CD4-positive, CD25-positive, alpha-beta regulatory T cell (primary cell): ENCODE measurements around the gene PLEKHG1. TPM values are rescaled to one million over a fixed set of nuclear protein-coding genes. Genes with fewer than 3 reads are reported as not detected.

Source experiments
- ATAC-seq, 2 donors: fragments of 150-1000 bp; cut with Tn5 transposase; one replicate each; pipeline ENCODE4 v1.10.0; 2021; ENCODE audit warnings: low read depth in 2 of 2, moderate number of reproducible peaks in 2 of 2, moderate library complexity in 1 of 2
- DNase-seq, 3 donors: peaks; one replicate each; pipeline versions ENCODE4 v3.0.0 to v3.0.0-alpha.2; 2012 to 2022; ENCODE audit warnings: mixed read lengths in 1 of 3
- H3K27ac ChIP-seq: one replicate; pipeline ENCODE4 v1.7.0; 2013; ENCODE audit warnings: mild to moderate bottlenecking, low read length; ENCODE audit not compliant: insufficient read depth, poor library complexity, severe bottlenecking
- H3K27me3 ChIP-seq: one replicate; pipeline ENCODE4 v1.7.0; 2013; ENCODE audit warnings: low read length; ENCODE audit not compliant: control insufficient read depth, insufficient read depth
- H3K36me3 ChIP-seq: one replicate; pipeline ENCODE4 v1.7.0; 2013; ENCODE audit warnings: mild to moderate bottlenecking, low read length, moderate library complexity; ENCODE audit not compliant: control insufficient read depth, insufficient read depth
- H3K4me1 ChIP-seq: 2 replicates; pipeline ENCODE4 v1.7.0; 2013; ENCODE audit warnings: mild to moderate bottlenecking, low read length; ENCODE audit not compliant: insufficient read depth, control insufficient read depth, poor library complexity, severe bottlenecking
- H3K4me3 ChIP-seq: one replicate; pipeline ENCODE4 v1.7.0; 2013; ENCODE audit warnings: low read depth, mild to moderate bottlenecking, low read length, moderate library complexity
- H3K9me3 ChIP-seq, 2 experiments: 1 replicate in 1 of 2; 2 replicates in 1 of 2; pipeline ENCODE4 v1.7.0; 2013; ENCODE audit warnings: low read length in 2 of 2, mild to moderate bottlenecking in 1 of 2, moderate library complexity in 1 of 2; ENCODE audit not compliant: control insufficient read depth in 2 of 2
- H3K27ac Mint-ChIP-seq, 3 donors: one replicate each; pipeline ENCODE4 v1.8.0; 2020 to 2022; ENCODE audit warnings: mild to moderate bottlenecking in 3 of 3, mixed read lengths in 3 of 3, moderate library complexity in 2 of 3
- H3K27me3 Mint-ChIP-seq: one replicate; pipeline ENCODE4 v1.8.0; 2022; ENCODE audit warnings: mild to moderate bottlenecking, mixed read lengths
- H3K36me3 Mint-ChIP-seq: one replicate; pipeline ENCODE4 v1.8.0; 2020; ENCODE audit warnings: mixed read lengths
- H3K4me1 Mint-ChIP-seq, 4 donors: one replicate each; pipeline ENCODE4 v1.8.0; 2020 to 2022; ENCODE audit warnings: mixed read lengths in 4 of 4, mild to moderate bottlenecking in 1 of 4
- H3K4me3 Mint-ChIP-seq, 4 donors: one replicate each; pipeline ENCODE4 v1.8.0; 2020 to 2022; ENCODE audit warnings: mild to moderate bottlenecking in 4 of 4, mixed read lengths in 4 of 4, moderate library complexity in 3 of 4
- H3K9me3 Mint-ChIP-seq, 7 donors: one replicate each; pipeline ENCODE4 v1.8.0; 2020 to 2022; ENCODE audit warnings: mixed read lengths in 7 of 7, mild to moderate bottlenecking in 3 of 7, moderate library complexity in 2 of 7
- polyA plus RNA-seq, 4 donors: library from polyadenylated mRNA; unstranded; fragments of 300-500 nt; fragmentation: Illumina TruSeq; gene quantifications; one replicate each; pipeline ENCODE4 v1.2.3, GENCODE V29; 2021
- total RNA-seq: library from RNA; stranded (reverse); gene quantifications from one replicate; pipeline ENCODE4 v1.2.3, GENCODE V29; 2022

PLEKHG1 gene
- total and polyA plus RNA-seq, 5 donors from 2014 or later: 1.0 to 29.9 (median 3.2) TPM

- H3K4me3 Mint-ChIP-seq: peak overlapping the region; percentile 27 to 84 (median 64)
- no peak overlapping the region for H3K27ac Mint-ChIP-seq
- H3K9me3 ChIP-seq: no peaks in the 10 kb centered on the region
- no peak for DNase-seq
- H3K4me1 ChIP-seq: peaks cover 15% of the 10 kb centered on the region
- no peaks in the 10 kb centered on the region for H3K36me3 Mint-ChIP-seq
- H3K4me3 ChIP-seq: no peak overlapping the region
- no peak overlapping the region for H3K27ac ChIP-seq
- H3K36me3 ChIP-seq: no peaks in the 10 kb centered on the region
- peaks cover 56% of the 10 kb centered on the region for H3K27me3 Mint-ChIP-seq
- H3K27me3 ChIP-seq: peaks cover 17% of the 10 kb centered on the region
- ATAC-seq: no peak
- H3K4me1 Mint-ChIP-seq: peaks cover 10 to 18% (median 13%) of the 10 kb centered on the region in 4 donors
- peaks cover 0 to 1% (median 0%) of the 10 kb centered on the region in 7 donors for H3K9me3 Mint-ChIP-seq
Observed at GRCh38 chr6:150601439-150601838, 1.8 kb downstream of the PLEKHG1 start.

- peaks cover 12% of the 10 kb centered on the region for H3K27me3 ChIP-seq
- no peak for DNase-seq
- Mint-ChIP-seq H3K9me3 (peaks cover 0 to 1% (median 0%) of the 10 kb centered on the region in 7 donors), H3K4me1 (peaks cover 10 to 18% (median 13%) of the 10 kb centered on the region in 4 donors), H3K27ac (no peak overlapping the region), H3K4me3 (no peak overlapping the region), H3K36me3 (no peaks in the 10 kb centered on the region), H3K27me3 (peaks cover 42% of the 10 kb centered on the region)
- H3K27ac ChIP-seq: no peak overlapping the region
- H3K9me3 ChIP-seq: no peaks in the 10 kb centered on the region
- peaks cover 15% of the 10 kb centered on the region for H3K4me1 ChIP-seq
- H3K4me3 ChIP-seq: no peak overlapping the region
- no peaks in the 10 kb centered on the region for H3K36me3 ChIP-seq
- ATAC-seq: no peak
Observed at GRCh38 chr6:150603176-150603575, 3.5 kb downstream of the PLEKHG1 start.

GRCh38 chr6:150604467-150604866 is 4.8 kb downstream of the PLEKHG1 start:
- Histone ChIP-seq H3K4me1 (peaks cover 10% of the 10 kb centered on the region), H3K4me3 (no peak overlapping the region), H3K36me3 (no peaks in the 10 kb centered on the region), H3K27me3 (peaks cover 10% of the 10 kb centered on the region), H3K27ac (no peak overlapping the region), H3K9me3 (no peaks in the 10 kb centered on the region)
- ATAC-seq: no peak
- no peaks in the 10 kb centered on the region for H3K36me3 Mint-ChIP-seq
- H3K4me3 Mint-ChIP-seq: no peak overlapping the region
- H3K9me3 Mint-ChIP-seq: peaks cover 0 to 1% (median 0%) of the 10 kb centered on the region in 7 donors
- H3K27ac Mint-ChIP-seq: no peak overlapping the region
- peaks cover 29% of the 10 kb centered on the region for H3K27me3 Mint-ChIP-seq
- no peak for DNase-seq
- H3K4me1 Mint-ChIP-seq: peaks cover under 1 to 11% (median 6%) of the 10 kb centered on the region in 4 donors

- Histone ChIP-seq H3K4me3 (no peak overlapping the region), H3K9me3 (no peaks in the 10 kb centered on the region), H3K4me1 (peaks cover 7% of the 10 kb centered on the region), H3K27me3 (peaks cover 10% of the 10 kb centered on the region), H3K36me3 (no peaks in the 10 kb centered on the region), H3K27ac (no peak overlapping the region)
- peaks cover 0 to 1% (median 0%) of the 10 kb centered on the region in 7 donors for H3K9me3 Mint-ChIP-seq
- peaks cover 0 to 11% (median 6%) of the 10 kb centered on the region in 4 donors for H3K4me1 Mint-ChIP-seq
- no peak for DNase-seq
- H3K36me3 Mint-ChIP-seq: no peaks in the 10 kb centered on the region
- peaks cover 28% of the 10 kb centered on the region for H3K27me3 Mint-ChIP-seq
- H3K4me3 Mint-ChIP-seq: no peak overlapping the region
- no peak overlapping the region for H3K27ac Mint-ChIP-seq
- ATAC-seq: no peak
Observed at GRCh38 chr6:150605333-150605732, 5.6 kb downstream of the PLEKHG1 start.

GRCh38 chr6:150606168-150606591 is 6.5 kb downstream of the PLEKHG1 start:
- DNase-seq: no peak
- Histone ChIP-seq H3K27me3 (peaks cover 10% of the 10 kb centered on the region), H3K4me1 (no peaks in the 10 kb centered on the region), H3K4me3 (no peak overlapping the region), H3K36me3 (no peaks in the 10 kb centered on the region), H3K9me3 (no peaks in the 10 kb centered on the region), H3K27ac (no peak overlapping the region)
- no peak overlapping the region for H3K27ac Mint-ChIP-seq
- peaks cover 0 to 1% (median 0%) of the 10 kb centered on the region in 7 donors for H3K9me3 Mint-ChIP-seq
- peaks cover 20% of the 10 kb centered on the region for H3K27me3 Mint-ChIP-seq
- no peaks in the 10 kb centered on the region for H3K36me3 Mint-ChIP-seq
- no peak for ATAC-seq
- no peak overlapping the region for H3K4me3 Mint-ChIP-seq
- H3K4me1 Mint-ChIP-seq: peaks cover 0 to 4% (median 0%) of the 10 kb centered on the region in 4 donors

GRCh38 chr6:150606647-150607328 is 7.1 kb downstream of the PLEKHG1 start:
- Histone ChIP-seq H3K36me3 (no peaks in the 10 kb centered on the region), H3K4me1 (no peaks in the 10 kb centered on the region), H3K9me3 (no peaks in the 10 kb centered on the region), H3K4me3 (no peak overlapping the region), H3K27me3 (peaks cover 7% of the 10 kb centered on the region), H3K27ac (no peak overlapping the region)
- Mint-ChIP-seq H3K27ac (no peak overlapping the region), H3K4me3 (no peak overlapping the region), H3K36me3 (no peaks in the 10 kb centered on the region), H3K4me1 (no peaks in the 10 kb centered on the region), H3K9me3 (peaks cover 0 to 1% (median 0%) of the 10 kb centered on the region in 7 donors), H3K27me3 (peaks cover 15% of the 10 kb centered on the region)
- no peak for DNase-seq
- no peak for ATAC-seq

GRCh38 chr6:150607329-150607650 is 7.6 kb downstream of the PLEKHG1 start:
- H3K4me3 ChIP-seq: no peak overlapping the region
- H3K27ac ChIP-seq: no peak overlapping the region
- no peaks in the 10 kb centered on the region for H3K4me1 ChIP-seq
- Mint-ChIP-seq H3K27ac (no peak overlapping the region), H3K36me3 (no peaks in the 10 kb centered on the region), H3K4me3 (no peak overlapping the region), H3K27me3 (peaks cover 10% of the 10 kb centered on the region), H3K9me3 (peaks cover 0 to 1% (median 0%) of the 10 kb centered on the region in 7 donors), H3K4me1 (no peaks in the 10 kb centered on the region)
- H3K9me3 ChIP-seq: no peaks in the 10 kb centered on the region
- ATAC-seq (no peak), DNase-seq (no peak)
- no peaks in the 10 kb centered on the region for H3K36me3 ChIP-seq
- peaks cover 5% of the 10 kb centered on the region for H3K27me3 ChIP-seq

- H3K36me3 ChIP-seq: no peaks in the 10 kb centered on the region
- Mint-ChIP-seq H3K27ac (no peak overlapping the region), H3K4me1 (no peaks in the 10 kb centered on the region), H3K36me3 (no peaks in the 10 kb centered on the region), H3K4me3 (no peak overlapping the region), H3K9me3 (no peaks in the 10 kb centered on the region), H3K27me3 (no peaks in the 10 kb centered on the region)
- H3K9me3 ChIP-seq: no peaks in the 10 kb centered on the region
- H3K4me3 ChIP-seq: no peak overlapping the region
- ATAC-seq: no peak
- H3K27ac ChIP-seq: no peak overlapping the region
- no peaks in the 10 kb centered on the region for H3K4me1 ChIP-seq
- no peak for DNase-seq
- peaks cover 2% of the 10 kb centered on the region for H3K27me3 ChIP-seq
Observed at GRCh38 chr6:150610584-150610983, 10.9 kb downstream of the PLEKHG1 start.
